Liver (tissue), 9 donors: ENCODE data around the gene PAPPA2. TPM values are rescaled to one million over a fixed set of nuclear protein-coding genes. Genes with fewer than 3 reads are reported as not detected.

ENCODE experiments used
- DNase-seq: peaks from one replicate; pipeline ENCODE4 v3.0.0-alpha.2; 2017; ENCODE audit warnings: low spot score
- H3K27ac ChIP-seq, 2 donors: one replicate each; pipeline ENCODE4 v1.7.0; 2013; ENCODE audit warnings: inconsistent platforms in 2 of 2, low read length in 2 of 2, control low read depth in 1 of 2, low read depth in 1 of 2, mild to moderate bottlenecking in 1 of 2
- H3K27me3 ChIP-seq, 4 donors: one replicate each; pipeline versions ENCODE4 v1.6.1 to v1.7.0; 2013; ENCODE audit warnings: low read length in 3 of 4, inconsistent platforms in 1 of 4, mild to moderate bottlenecking in 1 of 4, moderate library complexity in 1 of 4; ENCODE audit not compliant: control insufficient read depth in 4 of 4, insufficient read depth in 4 of 4
- H3K36me3 ChIP-seq, 4 donors: one replicate each; pipeline versions ENCODE4 v1.6.1 to v1.7.0; 2013; ENCODE audit warnings: low read length in 3 of 4, mild to moderate bottlenecking in 3 of 4, low read depth in 1 of 4, moderate library complexity in 1 of 4; ENCODE audit not compliant: control insufficient read depth in 4 of 4, insufficient read depth in 3 of 4
- H3K4me1 ChIP-seq, 4 donors: one replicate each; pipeline versions ENCODE4 v1.6.1 to v1.7.0; 2013; ENCODE audit warnings: low read length in 3 of 4, mild to moderate bottlenecking in 3 of 4, moderate library complexity in 1 of 4; ENCODE audit not compliant: control insufficient read depth in 4 of 4, insufficient read depth in 4 of 4
- H3K4me3 ChIP-seq, 3 donors: one replicate each; pipeline versions ENCODE4 v1.6.1 to v1.7.0; 2013; ENCODE audit warnings: low read length in 3 of 3, control low read depth in 1 of 3, low read depth in 1 of 3, mild to moderate bottlenecking in 1 of 3
- H3K9ac ChIP-seq, 2 donors: one replicate each; pipeline ENCODE4 v1.7.0; 2013; ENCODE audit warnings: low read length in 2 of 2, mild to moderate bottlenecking in 2 of 2, moderate library complexity in 2 of 2, control low read depth in 1 of 2, low read depth in 1 of 2
- H3K9me3 ChIP-seq, 4 donors: one replicate each; pipeline versions ENCODE4 v1.6.1 to v1.7.0; 2013; ENCODE audit warnings: low read length in 3 of 4; ENCODE audit not compliant: control insufficient read depth in 4 of 4
- GABPA ChIP-seq, 2 donors: IDR thresholded peaks in 1 of 2; conservative IDR thresholded peaks in 1 of 2; 2 replicates each; pipeline ENCODE4 v1.6.1; 2016; ENCODE audit warnings: antibody characterized with exemption in 2 of 2, mild to moderate bottlenecking in 1 of 2, moderate library complexity in 1 of 2
- HNF4A ChIP-seq, 2 donors: conservative IDR thresholded peaks; 2 replicates each; pipeline ENCODE4 v1.6.1; 2016; ENCODE audit warnings: antibody characterized with exemption in 2 of 2, mild to moderate bottlenecking in 2 of 2
- HNF4G ChIP-seq: IDR thresholded peaks from 2 replicates; pipeline ENCODE4 v1.6.1; 2016; ENCODE audit warnings: antibody characterized with exemption
- NR2F2 ChIP-seq: IDR thresholded peaks from 2 replicates; pipeline ENCODE4 v1.6.1; 2016; ENCODE audit warnings: antibody characterized with exemption
- RAD21 ChIP-seq, 2 donors: IDR thresholded peaks; 2 replicates each; pipeline ENCODE4 v1.6.1; 2016; ENCODE audit warnings: antibody characterized with exemption in 2 of 2, mild to moderate bottlenecking in 2 of 2
- RXRA ChIP-seq, 2 donors: IDR thresholded peaks; 2 replicates each; pipeline ENCODE4 v1.6.1; 2017 to 2018; ENCODE audit warnings: antibody characterized with exemption in 2 of 2, mild to moderate bottlenecking in 1 of 2
- SP1 ChIP-seq: IDR thresholded peaks from 2 replicates; pipeline ENCODE4 v1.6.1; 2018; ENCODE audit warnings: antibody characterized with exemption, mild to moderate bottlenecking
- TAF1 ChIP-seq: conservative IDR thresholded peaks from 2 replicates; pipeline ENCODE4 v1.6.1; 2016; ENCODE audit warnings: antibody characterized with exemption, mild to moderate bottlenecking
- WGBS: extraction: QIAGEN DNeasy Blood & Tissue Kit; methylation state at CpG from one replicate; pipeline ENCODE4 v1.1.7; 2013; 5-methylcytosine and 5-hydroxymethylcytosine counted together
- polyA plus RNA-seq, 2 donors: library from polyadenylated mRNA; stranded (reverse) in 1 of 2; unstranded in 1 of 2; fragments of 200-250 nt in 1 of 2; fragments of >200 nt in 1 of 2; fragmentation: Nextera tagmentation in 1 of 2; extraction: Ambion mirVana in 1 of 2; gene quantifications; one replicate each; pipeline versions ENCODE4 v1.2.1 to v1.2.3, GENCODE V29; 2013 to 2015
- total RNA-seq, 2 donors: library from RNA; depleted of rRNA; stranded (reverse); fragments of >200 nt; gene quantifications; one replicate each; pipeline ENCODE4 v1.2.3, GENCODE V29; 2014
- TF ChIP-seq, protein P1 (sequence below): fragments of 150-350 bp; IDR thresholded peaks from 2 replicates; pipeline ENCODE4 v1.5.1; 2017; ENCODE audit warnings: improper control_type of control experiment, low read depth, low read length; ENCODE audit not compliant: missing input control
- TF ChIP-seq, protein P2 (sequence below): IDR thresholded peaks from 2 replicates; pipeline ENCODE4 v1.6.1; 2016; ENCODE audit warnings: antibody characterized with exemption, mild to moderate bottlenecking
- TF ChIP-seq, protein P3 (sequence below): IDR thresholded peaks from 2 replicates; pipeline ENCODE4 v1.6.1; 2016; ENCODE audit warnings: antibody characterized with exemption
- TF ChIP-seq, protein P4 (sequence below): IDR thresholded peaks from 2 replicates; pipeline ENCODE4 v1.6.1; 2016; ENCODE audit warnings: antibody characterized with exemption
- donor health status: healthy.
- donor health status: healthy.
- donor health status: healthy.
- donor health status: healthy.
- donor health status: healthy.

PAPPA2 gene
- total and polyA plus RNA-seq, 4 donors: 0.19 to 27.2 (median 13.4) TPM

DNA sequence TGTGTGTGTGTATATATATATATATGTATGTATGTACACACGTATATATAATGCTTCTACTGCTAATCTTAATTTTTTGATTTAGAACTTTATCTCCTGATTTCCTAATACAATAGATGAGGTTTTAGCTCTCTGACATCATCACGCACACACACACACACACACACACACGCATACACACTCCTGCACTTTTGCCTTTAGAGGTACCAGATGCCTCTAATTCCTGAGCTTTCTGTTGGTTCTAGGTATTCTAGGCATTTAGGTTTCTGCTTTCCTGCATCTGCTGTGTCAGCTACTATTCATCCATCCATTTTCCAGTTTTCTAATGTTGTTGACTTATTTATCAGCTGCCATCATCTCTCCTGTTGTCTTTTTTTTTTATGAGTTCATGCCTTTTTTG is 353.3 kb downstream of the PAPPA2 start:
- WGBS: 96% methylated on average over 3 of the region's 3 CpGs
- Histone ChIP-seq H3K4me3 (no peak overlapping the region), H3K9ac (no peak overlapping the region), H3K4me1 (no peaks in the 10 kb centered on the region), H3K27ac (no peak overlapping the region), H3K27me3 (no peaks in the 10 kb centered on the region), H3K36me3 (no peaks in the 10 kb centered on the region), H3K9me3 (no peaks in the 10 kb centered on the region)
- TF ChIP-seq, protein P1, sequence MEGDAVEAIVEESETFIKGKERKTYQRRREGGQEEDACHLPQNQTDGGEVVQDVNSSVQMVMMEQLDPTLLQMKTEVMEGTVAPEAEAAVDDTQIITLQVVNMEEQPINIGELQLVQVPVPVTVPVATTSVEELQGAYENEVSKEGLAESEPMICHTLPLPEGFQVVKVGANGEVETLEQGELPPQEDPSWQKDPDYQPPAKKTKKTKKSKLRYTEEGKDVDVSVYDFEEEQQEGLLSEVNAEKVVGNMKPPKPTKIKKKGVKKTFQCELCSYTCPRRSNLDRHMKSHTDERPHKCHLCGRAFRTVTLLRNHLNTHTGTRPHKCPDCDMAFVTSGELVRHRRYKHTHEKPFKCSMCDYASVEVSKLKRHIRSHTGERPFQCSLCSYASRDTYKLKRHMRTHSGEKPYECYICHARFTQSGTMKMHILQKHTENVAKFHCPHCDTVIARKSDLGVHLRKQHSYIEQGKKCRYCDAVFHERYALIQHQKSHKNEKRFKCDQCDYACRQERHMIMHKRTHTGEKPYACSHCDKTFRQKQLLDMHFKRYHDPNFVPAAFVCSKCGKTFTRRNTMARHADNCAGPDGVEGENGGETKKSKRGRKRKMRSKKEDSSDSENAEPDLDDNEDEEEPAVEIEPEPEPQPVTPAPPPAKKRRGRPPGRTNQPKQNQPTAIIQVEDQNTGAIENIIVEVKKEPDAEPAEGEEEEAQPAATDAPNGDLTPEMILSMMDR: no peak
- no peak for TF ChIP-seq RAD21 (IDR thresholded peaks at IDR 0.05)
- TF ChIP-seq, protein P2, sequence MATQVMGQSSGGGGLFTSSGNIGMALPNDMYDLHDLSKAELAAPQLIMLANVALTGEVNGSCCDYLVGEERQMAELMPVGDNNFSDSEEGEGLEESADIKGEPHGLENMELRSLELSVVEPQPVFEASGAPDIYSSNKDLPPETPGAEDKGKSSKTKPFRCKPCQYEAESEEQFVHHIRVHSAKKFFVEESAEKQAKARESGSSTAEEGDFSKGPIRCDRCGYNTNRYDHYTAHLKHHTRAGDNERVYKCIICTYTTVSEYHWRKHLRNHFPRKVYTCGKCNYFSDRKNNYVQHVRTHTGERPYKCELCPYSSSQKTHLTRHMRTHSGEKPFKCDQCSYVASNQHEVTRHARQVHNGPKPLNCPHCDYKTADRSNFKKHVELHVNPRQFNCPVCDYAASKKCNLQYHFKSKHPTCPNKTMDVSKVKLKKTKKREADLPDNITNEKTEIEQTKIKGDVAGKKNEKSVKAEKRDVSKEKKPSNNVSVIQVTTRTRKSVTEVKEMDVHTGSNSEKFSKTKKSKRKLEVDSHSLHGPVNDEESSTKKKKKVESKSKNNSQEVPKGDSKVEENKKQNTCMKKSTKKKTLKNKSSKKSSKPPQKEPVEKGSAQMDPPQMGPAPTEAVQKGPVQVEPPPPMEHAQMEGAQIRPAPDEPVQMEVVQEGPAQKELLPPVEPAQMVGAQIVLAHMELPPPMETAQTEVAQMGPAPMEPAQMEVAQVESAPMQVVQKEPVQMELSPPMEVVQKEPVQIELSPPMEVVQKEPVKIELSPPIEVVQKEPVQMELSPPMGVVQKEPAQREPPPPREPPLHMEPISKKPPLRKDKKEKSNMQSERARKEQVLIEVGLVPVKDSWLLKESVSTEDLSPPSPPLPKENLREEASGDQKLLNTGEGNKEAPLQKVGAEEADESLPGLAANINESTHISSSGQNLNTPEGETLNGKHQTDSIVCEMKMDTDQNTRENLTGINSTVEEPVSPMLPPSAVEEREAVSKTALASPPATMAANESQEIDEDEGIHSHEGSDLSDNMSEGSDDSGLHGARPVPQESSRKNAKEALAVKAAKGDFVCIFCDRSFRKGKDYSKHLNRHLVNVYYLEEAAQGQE: no peak
- no peak for TF ChIP-seq RXRA (IDR thresholded peaks at IDR 0.05)
- TF ChIP-seq, protein P3, sequence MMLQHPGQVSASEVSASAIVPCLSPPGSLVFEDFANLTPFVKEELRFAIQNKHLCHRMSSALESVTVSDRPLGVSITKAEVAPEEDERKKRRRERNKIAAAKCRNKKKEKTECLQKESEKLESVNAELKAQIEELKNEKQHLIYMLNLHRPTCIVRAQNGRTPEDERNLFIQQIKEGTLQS: no peak
- no peak for TF ChIP-seq NR2F2
- TF ChIP-seq GABPA (IDR thresholded peaks at IDR 0.05 in 1 of 2, conservative IDR thresholded peaks at IDR 0.05 in 1 of 2): no peak
- no peak for TF ChIP-seq SP1
- TF ChIP-seq HNF4G: no peak
- TF ChIP-seq, protein P4, sequence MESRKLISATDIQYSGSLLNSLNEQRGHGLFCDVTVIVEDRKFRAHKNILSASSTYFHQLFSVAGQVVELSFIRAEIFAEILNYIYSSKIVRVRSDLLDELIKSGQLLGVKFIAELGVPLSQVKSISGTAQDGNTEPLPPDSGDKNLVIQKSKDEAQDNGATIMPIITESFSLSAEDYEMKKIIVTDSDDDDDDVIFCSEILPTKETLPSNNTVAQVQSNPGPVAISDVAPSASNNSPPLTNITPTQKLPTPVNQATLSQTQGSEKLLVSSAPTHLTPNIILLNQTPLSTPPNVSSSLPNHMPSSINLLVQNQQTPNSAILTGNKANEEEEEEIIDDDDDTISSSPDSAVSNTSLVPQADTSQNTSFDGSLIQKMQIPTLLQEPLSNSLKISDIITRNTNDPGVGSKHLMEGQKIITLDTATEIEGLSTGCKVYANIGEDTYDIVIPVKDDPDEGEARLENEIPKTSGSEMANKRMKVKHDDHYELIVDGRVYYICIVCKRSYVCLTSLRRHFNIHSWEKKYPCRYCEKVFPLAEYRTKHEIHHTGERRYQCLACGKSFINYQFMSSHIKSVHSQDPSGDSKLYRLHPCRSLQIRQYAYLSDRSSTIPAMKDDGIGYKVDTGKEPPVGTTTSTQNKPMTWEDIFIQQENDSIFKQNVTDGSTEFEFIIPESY: no peak
- no peak for DNase-seq

DNA sequence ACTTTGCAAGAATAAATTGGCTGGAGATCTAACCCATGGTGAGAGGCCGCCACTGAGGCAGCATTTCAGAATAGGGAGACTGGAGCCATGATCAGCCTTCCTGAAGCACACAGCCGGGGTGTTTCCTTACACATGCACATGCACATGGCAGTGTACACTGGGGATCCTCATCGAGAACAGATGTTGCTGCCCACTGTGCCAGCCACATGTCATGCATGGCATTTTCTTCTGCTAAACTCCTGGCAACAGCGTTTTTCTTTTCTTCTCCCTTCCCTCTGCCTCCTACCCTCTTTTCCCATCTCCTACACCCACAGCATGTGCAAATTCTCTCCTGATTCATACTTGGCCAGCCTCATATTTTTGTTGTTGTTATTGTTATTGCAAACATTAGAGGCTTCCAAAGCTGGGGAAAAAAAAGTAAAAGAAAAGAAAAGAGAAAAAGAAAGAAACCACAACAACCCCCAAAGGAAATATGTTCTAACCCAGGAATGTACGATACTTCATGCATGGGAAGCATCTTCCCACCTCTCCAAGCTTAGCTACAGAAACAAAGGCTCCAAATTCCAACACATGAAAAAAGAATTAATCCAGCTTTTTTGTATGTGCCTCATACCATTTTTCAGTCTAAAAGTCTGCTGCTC is 357.5 kb downstream of the PAPPA2 start:
- 84% methylated on average over 5 of the region's 5 CpGs for WGBS
- Histone ChIP-seq H3K9me3 (no peaks in the 10 kb centered on the region), H3K4me3 (no peak overlapping the region), H3K9ac (no peak overlapping the region), H3K4me1 (no peaks in the 10 kb centered on the region), H3K27ac (no peak overlapping the region), H3K27me3 (no peaks in the 10 kb centered on the region), H3K36me3 (no peaks in the 10 kb centered on the region)
- TF ChIP-seq SP1: no peak
- no peak for TF ChIP-seq TAF1
- TF ChIP-seq, protein P1: no peak
- no peak for TF ChIP-seq HNF4A (conservative IDR thresholded peaks at IDR 0.05)
- no peak for TF ChIP-seq HNF4G
- DNase-seq: no peak
